ENCODE results near the gene EIF4E2.

DNA sequence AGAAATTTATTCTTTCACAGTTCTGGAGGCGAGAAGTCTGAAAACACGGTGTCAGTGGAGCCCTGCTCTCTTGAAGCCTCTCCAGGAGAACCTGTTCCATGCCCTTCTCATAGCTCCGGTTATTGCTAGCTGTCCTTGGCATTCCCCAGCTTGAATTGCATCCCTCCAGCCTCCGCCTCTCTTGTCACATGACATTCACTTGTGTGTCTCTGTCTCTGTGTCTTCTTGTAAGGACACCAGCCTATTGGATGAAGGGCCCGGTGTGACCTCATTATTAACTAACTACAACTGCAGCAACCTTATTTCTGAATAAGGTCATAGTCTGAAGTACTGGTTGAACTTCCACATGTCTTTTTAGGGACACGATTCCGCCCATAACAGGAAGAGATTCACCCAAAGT is 34.9 kb upstream of the EIF4E2 start:
- TF ChIP-seq SMC3 (IDR thresholded peaks at IDR 0.05; ENCODE audit: low read length) (no peak), TGIF2 (CRISPR knock-in tag; IDR thresholded peaks at IDR 0.05) (no peak), ZNF781 (CRISPR knock-in tag; IDR thresholded peaks at IDR 0.05; ENCODE audit: borderline replicate concordance, not compliant biosample characterization) (no peak), NR2C2 (CRISPR knock-in tag; IDR thresholded peaks at IDR 0.05; ENCODE audit: borderline replicate concordance) (no peak), SUZ12 (IDR thresholded peaks at IDR 0.05; ENCODE audit: low read depth, low read length) (no peak)
- TF ChIP-seq, protein P1, sequence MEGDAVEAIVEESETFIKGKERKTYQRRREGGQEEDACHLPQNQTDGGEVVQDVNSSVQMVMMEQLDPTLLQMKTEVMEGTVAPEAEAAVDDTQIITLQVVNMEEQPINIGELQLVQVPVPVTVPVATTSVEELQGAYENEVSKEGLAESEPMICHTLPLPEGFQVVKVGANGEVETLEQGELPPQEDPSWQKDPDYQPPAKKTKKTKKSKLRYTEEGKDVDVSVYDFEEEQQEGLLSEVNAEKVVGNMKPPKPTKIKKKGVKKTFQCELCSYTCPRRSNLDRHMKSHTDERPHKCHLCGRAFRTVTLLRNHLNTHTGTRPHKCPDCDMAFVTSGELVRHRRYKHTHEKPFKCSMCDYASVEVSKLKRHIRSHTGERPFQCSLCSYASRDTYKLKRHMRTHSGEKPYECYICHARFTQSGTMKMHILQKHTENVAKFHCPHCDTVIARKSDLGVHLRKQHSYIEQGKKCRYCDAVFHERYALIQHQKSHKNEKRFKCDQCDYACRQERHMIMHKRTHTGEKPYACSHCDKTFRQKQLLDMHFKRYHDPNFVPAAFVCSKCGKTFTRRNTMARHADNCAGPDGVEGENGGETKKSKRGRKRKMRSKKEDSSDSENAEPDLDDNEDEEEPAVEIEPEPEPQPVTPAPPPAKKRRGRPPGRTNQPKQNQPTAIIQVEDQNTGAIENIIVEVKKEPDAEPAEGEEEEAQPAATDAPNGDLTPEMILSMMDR (CRISPR knock-in tag; IDR thresholded peaks at IDR 0.05): no peak

Data from HepG2 (cell line).